Suprapubic skin (tissue), 4 donors: ENCODE data around the gene PARD3B. TPM values are rescaled to one million over a fixed set of nuclear protein-coding genes. Genes with fewer than 3 reads are reported as not detected.

ENCODE experiments used
- DNase-seq, 2 donors: peaks; one replicate each; pipeline ENCODE4 v3.0.0-alpha.2; 2019; ENCODE audit warnings: low spot score in 2 of 2
- H3K27ac ChIP-seq: fragments of 200-600 bp; sonication (generic); one replicate; pipeline ENCODE4 v1.5.1; 2019
- H3K27me3 ChIP-seq: fragments of 200-600 bp; sonication (generic); one replicate; pipeline ENCODE4 v1.5.1; 2019
- H3K36me3 ChIP-seq: fragments of 200-600 bp; sonication (generic); one replicate; pipeline ENCODE4 v1.5.1; 2019
- H3K4me1 ChIP-seq: fragments of 200-600 bp; sonication (generic); one replicate; pipeline ENCODE4 v1.5.1; 2019
- H3K4me3 ChIP-seq: fragments of 200-600 bp; sonication (generic); one replicate; pipeline ENCODE4 v1.5.1; 2019; ENCODE audit warnings: mild to moderate bottlenecking
- H3K9me3 ChIP-seq: fragments of 200-600 bp; sonication (generic); one replicate; pipeline ENCODE4 v1.5.1; 2019
- EP300 ChIP-seq: sonication (generic); formaldehyde crosslinking; IDR thresholded peaks from one replicate; pipeline ENCODE4 v1.6.1; 2017; ENCODE audit warnings: antibody characterized with exemption
- POLR2A ChIP-seq, 2 donors: fragments of 450-650 bp; IDR thresholded peaks; one replicate each; pipeline ENCODE4 v1.6.1; 2017; ENCODE audit warnings: antibody characterized with exemption in 2 of 2, mild to moderate bottlenecking in 2 of 2, moderate library complexity in 2 of 2
- POLR2AphosphoS5 ChIP-seq, 3 donors: sonication (generic); formaldehyde crosslinking; IDR thresholded peaks; one replicate each; pipeline ENCODE4 v1.6.1; 2017; ENCODE audit warnings: antibody characterized with exemption in 3 of 3
- whole genome bisulfite sequencing: methylation state at CpG from one replicate; pipeline ENCODE4 v1.1.5; 2018; 5-methylcytosine and 5-hydroxymethylcytosine counted together
- total RNA-seq, 4 donors: library from RNA; depleted of rRNA; stranded (reverse); fragments of >200 nt; gene quantifications; one replicate each; pipeline ENCODE4 v1.1.0, GENCODE V29; 2016
- TF ChIP-seq, protein P1 (sequence below), 2 donors: fragments of 200-600 bp in 1 of 2; fragments of 450-650 bp in 1 of 2; sonication (generic) in 1 of 2; IDR thresholded peaks; one replicate each; pipeline ENCODE4 v1.5.1; 2016 to 2019; ENCODE audit warnings: antibody characterized with exemption in 2 of 2, mild to moderate bottlenecking in 1 of 2, moderate library complexity in 1 of 2

PARD3B gene
- total RNA-seq, 4 donors from 2014 or later = 12.5 to 18.9 (median 15.5) TPM

DNA sequence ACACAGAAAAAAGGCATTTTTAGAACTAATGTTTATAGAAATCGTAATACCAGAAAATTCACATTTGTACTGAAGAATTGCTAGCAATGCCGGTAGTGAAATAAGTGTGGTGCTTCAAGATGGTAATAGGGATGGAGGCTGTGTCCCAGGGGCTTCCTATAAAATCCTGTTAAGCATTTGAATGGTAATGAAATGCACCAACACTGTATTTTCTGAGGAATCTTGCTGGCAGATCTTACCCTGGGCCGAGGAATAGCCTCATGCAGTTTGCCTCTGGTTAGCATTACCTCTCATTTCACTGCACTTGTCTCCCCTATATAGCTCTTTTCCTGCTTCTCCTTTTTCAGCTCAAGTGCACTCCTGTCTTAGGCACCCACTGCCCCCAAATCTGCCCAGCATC, 635.5 kb downstream of the PARD3B start:
- Histone ChIP-seq H3K4me1 (no peaks in the 10 kb centered on the region), H3K4me3 (no peak overlapping the region), H3K27ac (no peak overlapping the region), H3K36me3 (no peaks in the 10 kb centered on the region), H3K27me3 (no peaks in the 10 kb centered on the region), H3K9me3 (no peaks in the 10 kb centered on the region)
- DNase-seq = no peak
- no peak for TF ChIP-seq POLR2AphosphoS5 (IDR thresholded peaks at IDR 0.05)
- TF ChIP-seq EP300 = no peak
- no peak for TF ChIP-seq POLR2A (IDR thresholded peaks at IDR 0.05)
- TF ChIP-seq, protein P1, sequence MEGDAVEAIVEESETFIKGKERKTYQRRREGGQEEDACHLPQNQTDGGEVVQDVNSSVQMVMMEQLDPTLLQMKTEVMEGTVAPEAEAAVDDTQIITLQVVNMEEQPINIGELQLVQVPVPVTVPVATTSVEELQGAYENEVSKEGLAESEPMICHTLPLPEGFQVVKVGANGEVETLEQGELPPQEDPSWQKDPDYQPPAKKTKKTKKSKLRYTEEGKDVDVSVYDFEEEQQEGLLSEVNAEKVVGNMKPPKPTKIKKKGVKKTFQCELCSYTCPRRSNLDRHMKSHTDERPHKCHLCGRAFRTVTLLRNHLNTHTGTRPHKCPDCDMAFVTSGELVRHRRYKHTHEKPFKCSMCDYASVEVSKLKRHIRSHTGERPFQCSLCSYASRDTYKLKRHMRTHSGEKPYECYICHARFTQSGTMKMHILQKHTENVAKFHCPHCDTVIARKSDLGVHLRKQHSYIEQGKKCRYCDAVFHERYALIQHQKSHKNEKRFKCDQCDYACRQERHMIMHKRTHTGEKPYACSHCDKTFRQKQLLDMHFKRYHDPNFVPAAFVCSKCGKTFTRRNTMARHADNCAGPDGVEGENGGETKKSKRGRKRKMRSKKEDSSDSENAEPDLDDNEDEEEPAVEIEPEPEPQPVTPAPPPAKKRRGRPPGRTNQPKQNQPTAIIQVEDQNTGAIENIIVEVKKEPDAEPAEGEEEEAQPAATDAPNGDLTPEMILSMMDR (IDR thresholded peaks at IDR 0.05) = no peak
- 95% methylated on average over 3 of the region's 3 CpGs for WGBS

DNA sequence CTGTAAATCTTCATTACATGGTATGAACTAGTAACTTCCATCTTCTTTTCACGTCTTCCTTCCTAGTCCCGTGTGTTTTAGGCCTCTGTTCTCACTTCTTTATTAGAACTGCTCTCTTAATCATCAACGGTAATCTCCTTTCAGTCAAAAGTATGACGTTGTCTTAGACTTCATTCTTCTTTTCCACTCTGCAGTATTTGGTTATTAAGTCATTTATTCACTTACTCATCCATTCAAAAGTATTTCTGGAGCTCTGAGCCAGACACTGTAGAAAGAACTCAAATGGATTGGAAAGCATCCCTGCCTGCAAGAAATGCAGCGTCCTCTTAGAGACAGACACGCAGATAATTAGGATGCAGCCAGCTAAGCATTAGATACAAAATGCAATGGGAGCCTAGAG, 642.5 kb downstream of the PARD3B start:
- Histone ChIP-seq H3K36me3 (no peaks in the 10 kb centered on the region), H3K9me3 (no peaks in the 10 kb centered on the region), H3K4me3 (no peak overlapping the region), H3K27ac (no peak overlapping the region), H3K27me3 (no peaks in the 10 kb centered on the region), H3K4me1 (no peaks in the 10 kb centered on the region)
- no peak for DNase-seq
- TF ChIP-seq EP300 = no peak
- TF ChIP-seq POLR2AphosphoS5 (IDR thresholded peaks at IDR 0.05) = no peak
- no peak for TF ChIP-seq POLR2A (IDR thresholded peaks at IDR 0.05)
- TF ChIP-seq, protein P1 (IDR thresholded peaks at IDR 0.05) = no peak
- 86% methylated on average over 6 of the region's 6 CpGs for WGBS

DNA sequence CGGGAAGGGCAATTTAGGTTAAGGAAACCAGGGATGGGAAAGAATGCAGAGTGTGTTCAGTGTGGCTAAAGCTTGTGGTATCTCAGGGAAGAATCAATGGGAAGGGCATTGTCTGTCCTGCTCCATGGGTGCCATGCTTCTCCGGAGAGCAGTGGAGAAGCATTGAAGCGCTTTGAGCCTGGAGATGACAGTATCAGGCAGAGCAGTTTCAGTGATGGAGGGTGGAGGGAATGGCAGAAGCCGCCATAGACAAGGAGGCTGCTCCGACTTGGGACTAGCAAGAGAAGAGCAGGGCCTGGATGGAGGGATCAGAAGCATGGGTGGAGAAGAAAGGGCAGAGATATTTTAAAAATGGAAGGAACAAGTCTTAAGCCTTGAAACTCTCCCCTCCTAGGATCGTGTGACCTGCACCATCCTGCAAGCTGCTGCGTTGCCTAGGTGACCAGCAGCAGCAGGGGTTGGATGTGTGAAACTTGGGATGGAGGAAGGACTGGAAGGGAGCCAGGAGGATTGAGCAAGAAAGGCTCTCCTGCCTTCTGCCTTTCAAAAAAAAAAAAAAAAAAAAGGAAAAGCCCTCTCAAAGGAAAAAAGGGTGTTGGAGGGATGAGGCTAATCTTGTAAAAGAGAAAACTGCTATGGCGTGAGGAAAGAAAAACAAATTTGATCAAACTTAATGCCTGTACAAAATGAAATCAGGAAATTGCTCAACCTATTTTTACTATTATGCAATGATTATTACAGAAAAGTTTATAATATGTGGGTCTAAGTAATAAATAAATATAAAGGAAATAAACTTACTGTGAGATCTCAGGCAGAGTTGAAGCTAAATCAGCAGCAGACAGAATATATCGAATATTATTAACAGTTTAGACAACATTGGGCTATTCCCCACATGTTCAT, 643.2 kb downstream of the PARD3B start:
- TF ChIP-seq POLR2A (IDR thresholded peaks at IDR 0.05) (no peak), EP300 (no peak)
- TF ChIP-seq, protein P1 (IDR thresholded peaks at IDR 0.05) = no peak
- WGBS = 81% methylated on average over 9 of the region's 9 CpGs
- no peaks in the 10 kb centered on the region for H3K27me3 ChIP-seq
- DNase-seq = peak in 1 of 2 donors; percentile 73
- H3K27ac ChIP-seq = no peak overlapping the region
- no peak overlapping the region for H3K4me3 ChIP-seq
- H3K4me1 ChIP-seq = no peaks in the 10 kb centered on the region
- H3K9me3 ChIP-seq = no peaks in the 10 kb centered on the region
- no peaks in the 10 kb centered on the region for H3K36me3 ChIP-seq

DNA sequence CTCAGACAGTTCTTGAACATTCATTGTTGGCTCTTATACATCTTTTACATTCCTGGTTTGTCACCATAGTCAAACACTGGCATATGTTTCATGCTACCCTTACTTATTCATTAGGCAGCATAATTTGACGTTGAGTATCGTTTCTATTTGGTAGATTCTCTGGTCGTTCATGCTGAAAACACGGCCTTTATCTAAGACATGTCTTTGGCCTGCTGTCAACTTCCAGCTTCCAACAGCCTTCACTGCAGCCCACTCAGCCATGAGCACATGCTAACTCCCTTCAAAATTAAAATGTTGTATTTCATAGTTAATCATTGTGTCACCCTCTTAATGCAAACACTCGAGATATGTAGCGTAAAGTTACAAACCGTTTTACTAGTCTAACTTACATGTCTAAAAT, 644.0 kb downstream of the PARD3B start:
- Histone ChIP-seq H3K27ac (no peak overlapping the region), H3K9me3 (no peaks in the 10 kb centered on the region), H3K27me3 (no peaks in the 10 kb centered on the region), H3K36me3 (peaks cover 3% of the 10 kb centered on the region), H3K4me3 (no peak overlapping the region), H3K4me1 (no peaks in the 10 kb centered on the region)
- no peak for DNase-seq
- TF ChIP-seq POLR2A (IDR thresholded peaks at IDR 0.05) (no peak), EP300 (no peak), POLR2AphosphoS5 (IDR thresholded peaks at IDR 0.05) (no peak)
- TF ChIP-seq, protein P1 (IDR thresholded peaks at IDR 0.05) = no peak
- 89% methylated on average over 7 of the region's 7 CpGs for WGBS

DNA sequence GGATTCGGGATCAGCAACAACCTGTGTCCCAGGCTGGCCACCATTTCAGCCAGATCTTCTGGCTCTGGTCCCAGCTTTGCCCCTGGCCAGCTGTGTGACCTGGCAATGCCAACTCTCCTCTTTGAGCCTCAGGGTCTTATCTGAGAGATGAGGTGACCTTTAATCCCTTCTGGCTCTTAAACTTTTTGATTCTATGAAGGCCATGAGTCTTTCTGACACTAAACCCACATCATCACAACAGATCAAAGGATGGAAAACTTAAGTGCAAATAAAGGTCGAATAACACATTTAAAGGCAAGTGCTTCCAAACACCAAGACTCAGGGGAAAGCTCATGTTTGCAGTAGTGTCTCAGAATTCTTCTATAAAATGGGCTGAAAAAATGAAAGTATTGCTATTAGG, 645.3 kb downstream of the PARD3B start:
- TF ChIP-seq EP300 (no peak), POLR2A (IDR thresholded peaks at IDR 0.05) (no peak), POLR2AphosphoS5 (IDR thresholded peaks at IDR 0.05) (no peak)
- TF ChIP-seq, protein P1 (IDR thresholded peaks at IDR 0.05) = no peak
- Histone ChIP-seq H3K27ac (no peak overlapping the region), H3K4me3 (no peak overlapping the region), H3K9me3 (no peaks in the 10 kb centered on the region), H3K27me3 (no peaks in the 10 kb centered on the region), H3K36me3 (peaks cover 3% of the 10 kb centered on the region), H3K4me1 (no peaks in the 10 kb centered on the region)
- 84% methylated on average over 2 of the region's 2 CpGs for WGBS
- DNase-seq = no peak
